ENCODE results near the gene HINT3. TPM values are rescaled to one million over a fixed set of nuclear protein-coding genes. Genes with fewer than 3 reads are reported as not detected.

The HINT3 gene
- total RNA-seq, 1 donor from 2014 or later: 17.5 TPM

DNA sequence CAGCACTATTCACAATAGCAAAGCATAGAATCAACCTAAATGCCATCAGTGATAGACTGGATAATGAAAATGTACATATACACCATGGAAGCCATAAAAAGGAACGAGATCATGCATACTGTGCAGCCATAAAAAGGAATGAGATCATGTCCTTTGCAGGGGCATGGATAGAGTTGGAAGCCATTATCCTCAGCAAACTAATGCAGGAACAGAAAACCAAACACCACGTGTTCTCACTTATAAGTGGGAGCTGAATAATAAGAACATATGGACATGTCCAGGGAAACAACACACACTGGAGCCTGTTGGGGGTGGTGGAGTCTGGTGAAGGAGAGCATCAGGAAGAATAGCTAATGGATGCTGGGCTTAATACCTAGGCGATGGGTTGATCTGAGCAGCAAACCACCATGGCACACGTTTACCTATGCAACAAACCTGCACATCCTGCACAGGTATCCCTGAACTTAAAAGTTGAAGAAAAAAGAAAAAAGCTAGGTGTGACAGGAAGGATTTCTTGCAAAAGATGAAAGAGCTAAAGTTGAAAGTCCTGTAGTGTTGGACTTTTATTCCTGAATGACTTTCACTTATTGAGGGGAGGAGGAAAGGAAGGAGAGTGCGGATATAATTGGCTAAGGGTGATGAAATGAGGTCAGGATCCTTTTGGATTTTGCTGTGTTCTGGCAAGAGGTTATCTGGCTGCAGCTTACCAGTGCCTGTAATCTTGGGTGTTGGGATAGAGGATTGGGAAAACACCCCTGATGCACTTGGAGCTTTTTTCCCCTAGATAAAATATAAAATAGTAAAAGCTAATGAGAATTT lies 38.3 kb downstream of the HINT3 start:
- Mint-ChIP-seq H3K27ac (no peak overlapping the region), H3K36me3 (peaks cover 8% of the 10 kb centered on the region), H3K4me3 (no peak overlapping the region), H3K27me3 (ENCODE audit: low read depth) (no peaks in the 10 kb centered on the region), H3K4me1 (peaks cover 3% of the 10 kb centered on the region), H3K9me3 (no peaks in the 10 kb centered on the region)
- no peak for DNase-seq (ENCODE audit: low spot score in 2 of 2, unreplicated experiment in 2 of 2)
- TF ChIP-seq, protein P1, sequence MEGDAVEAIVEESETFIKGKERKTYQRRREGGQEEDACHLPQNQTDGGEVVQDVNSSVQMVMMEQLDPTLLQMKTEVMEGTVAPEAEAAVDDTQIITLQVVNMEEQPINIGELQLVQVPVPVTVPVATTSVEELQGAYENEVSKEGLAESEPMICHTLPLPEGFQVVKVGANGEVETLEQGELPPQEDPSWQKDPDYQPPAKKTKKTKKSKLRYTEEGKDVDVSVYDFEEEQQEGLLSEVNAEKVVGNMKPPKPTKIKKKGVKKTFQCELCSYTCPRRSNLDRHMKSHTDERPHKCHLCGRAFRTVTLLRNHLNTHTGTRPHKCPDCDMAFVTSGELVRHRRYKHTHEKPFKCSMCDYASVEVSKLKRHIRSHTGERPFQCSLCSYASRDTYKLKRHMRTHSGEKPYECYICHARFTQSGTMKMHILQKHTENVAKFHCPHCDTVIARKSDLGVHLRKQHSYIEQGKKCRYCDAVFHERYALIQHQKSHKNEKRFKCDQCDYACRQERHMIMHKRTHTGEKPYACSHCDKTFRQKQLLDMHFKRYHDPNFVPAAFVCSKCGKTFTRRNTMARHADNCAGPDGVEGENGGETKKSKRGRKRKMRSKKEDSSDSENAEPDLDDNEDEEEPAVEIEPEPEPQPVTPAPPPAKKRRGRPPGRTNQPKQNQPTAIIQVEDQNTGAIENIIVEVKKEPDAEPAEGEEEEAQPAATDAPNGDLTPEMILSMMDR (IDR thresholded peaks at IDR 0.05; ENCODE audit: unreplicated experiment): no peak

DNA sequence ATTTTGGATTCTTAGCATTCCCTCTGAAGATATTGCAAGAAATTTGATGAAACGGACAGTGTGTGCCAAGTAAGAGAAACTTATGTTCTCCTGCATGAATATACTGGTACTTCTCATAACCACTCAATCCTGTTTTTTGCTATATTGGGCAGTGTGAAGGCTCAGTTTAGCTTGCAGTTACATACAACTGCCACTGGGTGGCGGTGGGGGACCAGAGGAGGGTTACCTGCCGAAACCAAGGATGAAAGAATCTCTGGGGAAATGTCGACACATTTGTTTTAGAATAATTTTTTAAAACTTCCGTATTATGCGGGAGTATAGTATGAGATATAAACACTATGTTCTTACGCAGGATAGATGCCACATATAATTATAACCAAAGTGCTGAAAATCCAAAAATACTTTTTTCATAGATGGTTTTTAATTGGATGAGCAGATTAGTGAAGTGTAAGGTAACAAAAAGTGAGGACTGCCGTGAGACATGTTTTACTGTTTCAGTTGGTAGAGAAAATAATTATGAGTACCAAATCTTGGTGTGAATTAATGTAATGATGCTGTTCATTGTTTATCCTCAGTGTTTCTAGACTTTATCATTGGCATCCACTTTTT lies 39.5 kb downstream of the HINT3 start:
- Mint-ChIP-seq H3K27ac (peak overlapping the region; percentile 23), H3K27me3 (ENCODE audit: low read depth) (no peaks in the 10 kb centered on the region), H3K4me3 (peak overlapping the region; percentile 33), H3K9me3 (no peaks in the 10 kb centered on the region), H3K4me1 (peaks cover 3% of the 10 kb centered on the region), H3K36me3 (peaks cover 20% of the 10 kb centered on the region)
- peak; percentile 34 to 74 for DNase-seq (ENCODE audit: low spot score in 2 of 2, unreplicated experiment in 2 of 2)
- TF ChIP-seq, protein P1 (IDR thresholded peaks at IDR 0.05; ENCODE audit: unreplicated experiment): peak; percentile 95

DNA sequence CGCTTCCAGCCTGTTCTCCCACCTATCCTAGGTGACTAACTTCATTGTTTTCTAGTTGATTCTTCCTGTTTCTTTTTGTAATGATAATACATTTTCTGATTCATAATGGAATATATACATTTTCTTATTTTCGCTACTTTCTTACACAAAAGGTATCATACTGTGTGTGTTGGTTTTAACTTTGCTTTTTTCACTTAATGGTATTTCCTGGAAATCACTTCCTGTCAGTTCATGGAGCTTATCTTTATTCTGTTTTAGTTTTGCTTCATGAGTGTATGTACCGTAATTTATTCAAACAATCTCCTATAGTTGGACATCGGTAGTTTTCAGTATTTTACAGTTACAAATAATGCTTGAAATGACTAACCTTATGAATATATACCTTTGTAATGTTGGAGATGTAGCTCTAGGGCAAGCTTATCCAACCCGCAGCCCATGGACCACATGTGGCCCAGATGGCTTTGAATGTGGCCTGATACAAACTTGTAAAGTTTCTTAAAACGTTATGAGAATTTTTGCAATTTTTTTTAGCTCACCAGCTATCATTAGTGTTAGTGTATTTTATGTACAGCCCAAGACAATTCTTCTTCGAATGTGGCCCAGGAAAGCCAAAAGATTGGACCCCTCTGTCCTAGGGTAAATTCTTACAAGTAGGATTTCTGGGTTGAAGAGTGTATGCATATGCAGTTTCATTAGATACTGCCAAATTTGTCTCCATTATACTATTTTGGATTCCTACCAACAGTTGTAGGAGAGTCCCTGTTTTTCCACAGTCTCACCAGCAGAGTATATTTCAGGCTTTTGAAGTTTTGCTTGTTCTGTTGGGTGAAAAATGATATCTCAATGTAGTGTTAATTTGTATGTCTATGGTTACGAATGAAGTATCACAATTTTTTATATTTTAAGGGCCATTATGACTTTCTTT lies 46.4 kb downstream of the HINT3 start:
- Mint-ChIP-seq H3K27me3 (ENCODE audit: low read depth) (no peaks in the 10 kb centered on the region), H3K27ac (no peak overlapping the region), H3K4me1 (no peaks in the 10 kb centered on the region), H3K36me3 (peaks cover 48% of the 10 kb centered on the region), H3K4me3 (no peak overlapping the region), H3K9me3 (peaks cover 4% of the 10 kb centered on the region)
- DNase-seq (ENCODE audit: low spot score in 2 of 2, unreplicated experiment in 2 of 2): no peak
- TF ChIP-seq, protein P1 (IDR thresholded peaks at IDR 0.05; ENCODE audit: unreplicated experiment): no peak

DNA sequence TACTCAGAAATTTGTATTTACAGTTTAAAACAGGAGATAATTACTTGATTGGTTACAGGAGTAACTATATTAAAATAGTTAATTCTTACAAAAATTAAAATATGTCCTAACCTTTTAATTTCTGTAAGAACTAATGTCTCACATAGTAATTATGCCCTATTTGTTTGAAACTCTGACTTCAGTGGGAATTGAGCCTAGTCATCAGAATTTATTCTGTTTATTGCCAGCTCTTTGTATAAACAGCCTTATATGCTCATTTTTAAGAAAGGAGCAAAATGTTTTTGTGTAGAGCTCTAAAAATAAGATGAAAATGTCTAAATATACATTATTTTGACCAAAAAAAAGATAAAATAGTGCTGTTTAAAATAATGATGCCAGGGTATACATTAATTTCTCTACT lies 51.2 kb downstream of the HINT3 start:
- Mint-ChIP-seq H3K4me3 (no peak overlapping the region), H3K27ac (no peak overlapping the region), H3K9me3 (peaks cover 4% of the 10 kb centered on the region), H3K36me3 (peaks cover 44% of the 10 kb centered on the region), H3K4me1 (peaks cover 6% of the 10 kb centered on the region), H3K27me3 (ENCODE audit: low read depth) (no peaks in the 10 kb centered on the region)
- TF ChIP-seq, protein P1 (IDR thresholded peaks at IDR 0.05; ENCODE audit: unreplicated experiment): no peak
- no peak for DNase-seq (ENCODE audit: low spot score in 2 of 2, unreplicated experiment in 2 of 2)

DNA sequence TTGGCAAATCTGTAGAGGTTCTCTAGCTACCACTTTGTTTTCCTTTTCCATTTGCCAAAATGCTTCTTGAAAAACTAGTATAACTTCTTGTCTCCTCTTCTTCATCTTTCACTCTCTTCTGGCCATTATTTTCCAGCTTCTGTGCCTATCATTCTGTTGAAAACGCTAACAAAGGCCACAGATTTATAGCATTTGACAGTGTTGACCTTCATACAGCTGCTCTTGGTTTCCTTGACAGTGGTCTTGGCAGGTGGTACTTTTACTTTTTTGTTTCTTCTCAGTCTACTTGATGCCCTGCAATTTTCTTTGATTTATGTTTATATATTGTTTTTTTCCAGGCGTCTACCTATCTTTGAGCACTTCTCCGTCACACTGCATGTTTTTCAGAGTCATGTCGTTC lies 53.5 kb downstream of the HINT3 start:
- H3K9me3 Mint-ChIP-seq: no peaks in the 10 kb centered on the region
- H3K4me1 Mint-ChIP-seq: peaks cover 6% of the 10 kb centered on the region
- peak overlapping the region; percentile 75 for H3K27ac Mint-ChIP-seq
- no peak overlapping the region for H3K4me3 Mint-ChIP-seq
- TF ChIP-seq, protein P1 (IDR thresholded peaks at IDR 0.05; ENCODE audit: unreplicated experiment): no peak
- no peaks in the 10 kb centered on the region for H3K27me3 Mint-ChIP-seq (ENCODE audit: low read depth)
- peaks cover 34% of the 10 kb centered on the region for H3K36me3 Mint-ChIP-seq
- DNase-seq (ENCODE audit: low spot score in 2 of 2, unreplicated experiment in 2 of 2): no peak
